HG03457 (cell line): ENCODE results near the gene SELENBP1.
"Not testable (repeated sequence)": the region's sequence is repeated elsewhere in the genome, so short reads cannot be mapped to it uniquely, and the experiment has no call there.

ENCODE experiments used
- ATAC-seq: cut with Tn5 transposase; IDR thresholded peaks from one replicate; pipeline ENCODE4 v1.9.1; 2021; ENCODE audit warnings: moderate number of reproducible peaks; ENCODE audit not compliant: unreplicated experiment

Gene SELENBP1

DNA sequence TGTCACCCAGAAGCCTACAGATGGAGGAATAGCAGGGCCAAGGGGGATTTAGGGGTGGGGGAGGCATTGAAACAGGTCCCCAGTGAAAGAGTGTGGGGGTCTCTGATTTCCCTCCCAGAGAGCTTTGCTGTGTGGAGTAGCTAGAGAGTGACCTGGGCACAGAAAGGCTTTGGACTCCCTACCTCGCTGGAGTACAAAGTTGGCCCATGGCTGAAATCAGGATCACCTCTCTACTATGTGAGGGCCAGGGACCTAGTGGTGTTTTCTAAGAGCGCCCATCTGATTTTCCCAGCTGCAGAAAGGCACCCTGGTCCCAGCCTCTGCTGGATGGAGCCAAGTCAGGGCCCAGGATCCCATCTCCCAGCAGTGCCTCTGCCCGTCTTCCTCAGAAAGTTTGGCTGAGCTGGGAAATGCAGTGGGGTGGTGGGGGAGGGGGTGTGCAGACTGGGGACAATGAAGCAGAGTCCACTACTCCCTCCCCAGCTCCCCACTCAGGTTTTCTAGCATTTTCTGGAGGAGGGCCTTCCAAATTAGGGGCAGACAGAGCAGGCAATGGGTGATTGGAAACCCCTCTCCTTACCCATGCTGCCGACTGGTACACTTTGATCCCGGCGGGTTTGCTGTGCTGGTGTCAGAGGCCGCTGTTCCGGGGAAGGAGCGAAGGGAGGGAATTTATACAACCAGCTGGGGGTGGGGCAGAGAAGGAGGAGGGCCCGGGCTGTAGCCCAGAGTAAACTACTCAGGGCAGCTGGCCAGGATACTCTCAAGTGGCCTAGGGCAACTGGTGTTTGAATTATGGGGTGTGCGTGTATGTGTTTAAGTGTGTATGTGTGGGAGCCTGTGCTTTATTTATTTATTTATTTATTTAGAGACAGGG, at the start of gene SELENBP1:
TSS of gene SELENBP1 (minus strand) at position 648 of the 877 bp plus-strand sequence. CDS start at position 584, 64 bp downstream.
- ATAC-seq: no peak

DNA sequence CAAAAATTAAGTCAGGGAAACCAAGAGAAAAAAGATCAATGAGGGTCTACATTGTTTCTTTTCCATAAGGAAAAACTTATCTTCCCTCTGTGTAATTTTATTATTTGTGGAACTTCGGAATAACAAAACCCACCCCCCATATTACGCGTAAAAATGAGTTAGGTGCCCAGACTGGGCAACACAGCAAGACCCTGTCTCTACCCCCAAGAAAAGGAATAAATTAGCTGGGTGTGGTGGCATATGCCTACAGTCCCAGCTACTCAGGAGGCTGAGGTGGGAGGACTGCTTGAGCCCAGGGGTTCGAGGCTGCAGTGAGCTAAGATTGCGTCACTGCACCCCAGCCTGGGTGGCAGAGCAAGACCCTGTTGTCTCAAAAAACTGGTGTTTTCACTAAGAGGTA, 47.3 kb upstream of the SELENBP1 start:
- no peak for ATAC-seq

DNA sequence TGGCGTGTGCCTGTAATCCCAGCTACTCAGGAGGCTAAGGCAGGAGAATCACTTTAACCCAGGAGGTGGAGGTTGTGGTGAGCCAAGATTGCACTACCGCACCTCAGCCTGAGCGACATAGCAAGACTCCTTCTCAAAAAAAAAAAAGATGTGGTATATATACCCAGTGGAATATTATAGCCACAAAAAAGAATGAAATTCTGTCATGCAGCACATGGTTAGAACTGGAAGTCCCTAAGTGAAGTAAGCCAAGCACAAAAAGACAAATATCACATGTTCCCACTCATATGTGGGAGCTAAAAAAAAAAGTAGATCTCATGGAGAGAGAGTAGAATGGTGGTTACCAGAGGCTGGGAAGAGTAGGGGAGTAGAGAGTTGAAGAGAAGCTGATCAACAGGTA, 45.6 kb upstream of the SELENBP1 start:
- no peak for ATAC-seq

DNA sequence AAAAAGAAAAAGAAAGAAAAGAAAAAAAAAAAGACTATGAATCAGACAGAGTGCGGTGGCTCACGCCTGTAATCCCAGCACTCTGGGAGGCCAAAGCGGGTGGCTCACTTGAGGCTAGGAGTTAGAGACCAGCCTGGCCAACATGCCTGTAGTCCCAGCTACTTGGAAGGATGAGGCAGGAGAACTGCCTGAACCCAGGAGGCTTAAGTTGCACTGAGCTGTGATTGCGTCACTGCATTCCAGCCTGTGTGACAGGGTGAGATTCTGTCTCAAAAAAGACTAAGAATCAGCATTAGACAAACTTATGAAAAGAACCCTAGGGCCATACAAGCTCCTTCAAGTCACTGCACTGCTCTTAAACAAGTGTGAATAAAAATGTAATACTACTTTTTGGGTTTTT, 43.7 kb upstream of the SELENBP1 start:
- no peak for ATAC-seq

DNA sequence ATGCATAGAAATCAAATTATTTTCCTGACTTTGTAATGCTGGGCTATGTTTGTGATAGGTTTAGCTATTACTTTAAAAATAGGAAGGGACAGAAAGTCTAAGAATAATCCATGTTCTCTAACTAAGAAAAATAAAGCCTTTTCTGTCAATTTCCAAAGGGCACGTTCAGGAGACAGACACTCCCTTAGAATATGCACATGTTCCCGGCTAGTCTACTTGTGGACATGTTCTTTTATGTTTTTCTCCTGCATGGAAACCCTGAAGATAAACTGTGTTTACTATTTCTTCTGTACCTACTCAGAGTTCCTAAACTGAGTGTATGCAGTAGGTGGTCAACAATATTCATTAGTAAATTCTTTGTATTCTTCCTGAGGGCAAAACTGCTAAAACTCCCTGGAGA, 39.4 kb upstream of the SELENBP1 start:
- no peak for ATAC-seq

DNA sequence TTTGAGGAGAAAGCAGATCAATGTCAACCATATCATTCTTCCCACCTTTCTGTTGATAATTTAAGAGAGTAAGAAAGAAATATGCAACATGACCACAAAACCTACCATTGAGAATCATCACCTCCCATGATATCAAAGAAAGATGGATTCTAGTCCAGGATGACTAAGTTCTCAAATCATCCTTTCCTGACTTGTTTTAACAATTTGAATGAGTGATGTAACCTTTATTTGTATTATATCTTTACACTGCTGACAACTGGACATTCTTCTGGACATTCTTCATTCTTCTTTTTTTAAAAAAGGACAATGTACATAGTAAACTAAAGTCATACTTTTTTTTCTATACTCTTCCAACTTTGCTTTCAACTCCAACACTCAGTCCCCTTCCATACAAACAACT, 36.4 kb upstream of the SELENBP1 start:
- no peak for ATAC-seq

DNA sequence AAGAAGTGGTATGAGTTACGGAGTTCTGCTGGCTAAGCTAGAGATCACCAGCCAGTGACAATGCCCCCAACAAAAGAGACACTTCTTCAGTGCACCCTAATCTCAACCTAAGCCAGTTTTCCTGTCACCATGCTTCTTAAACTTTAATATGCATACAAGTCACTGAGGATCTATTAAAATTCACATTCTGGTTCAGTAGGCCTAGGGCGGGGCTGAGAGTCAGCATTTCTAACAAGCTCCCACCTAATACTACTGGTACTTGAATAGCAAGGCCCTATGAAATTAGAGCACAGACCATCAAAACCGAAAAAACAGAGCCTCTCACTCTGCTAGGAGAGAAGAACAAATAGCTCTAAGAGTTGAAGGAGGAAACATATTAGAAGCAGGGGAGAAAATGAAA, 34.8 kb upstream of the SELENBP1 start:
- ATAC-seq: no peak

DNA sequence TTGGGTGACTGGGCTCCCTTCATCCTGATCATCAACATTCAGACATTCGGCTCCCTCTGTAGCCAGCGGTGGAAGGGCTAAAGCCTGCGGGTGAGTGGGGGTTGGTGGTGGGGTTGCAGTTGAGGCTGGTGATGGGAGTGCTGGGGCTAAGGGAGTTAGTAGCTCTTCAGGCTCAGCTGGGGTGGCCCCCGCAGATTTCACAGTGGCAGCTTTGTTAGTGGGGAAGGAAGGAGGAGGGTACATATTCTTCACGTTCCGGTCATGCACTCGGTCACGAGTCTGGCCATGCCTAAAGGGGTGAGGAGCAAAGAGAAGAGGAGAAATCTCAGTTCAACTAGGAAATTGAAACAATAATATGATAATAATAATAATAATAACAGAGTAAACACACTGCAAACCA, 33.7 kb upstream of the SELENBP1 start:
- no peak for ATAC-seq

DNA sequence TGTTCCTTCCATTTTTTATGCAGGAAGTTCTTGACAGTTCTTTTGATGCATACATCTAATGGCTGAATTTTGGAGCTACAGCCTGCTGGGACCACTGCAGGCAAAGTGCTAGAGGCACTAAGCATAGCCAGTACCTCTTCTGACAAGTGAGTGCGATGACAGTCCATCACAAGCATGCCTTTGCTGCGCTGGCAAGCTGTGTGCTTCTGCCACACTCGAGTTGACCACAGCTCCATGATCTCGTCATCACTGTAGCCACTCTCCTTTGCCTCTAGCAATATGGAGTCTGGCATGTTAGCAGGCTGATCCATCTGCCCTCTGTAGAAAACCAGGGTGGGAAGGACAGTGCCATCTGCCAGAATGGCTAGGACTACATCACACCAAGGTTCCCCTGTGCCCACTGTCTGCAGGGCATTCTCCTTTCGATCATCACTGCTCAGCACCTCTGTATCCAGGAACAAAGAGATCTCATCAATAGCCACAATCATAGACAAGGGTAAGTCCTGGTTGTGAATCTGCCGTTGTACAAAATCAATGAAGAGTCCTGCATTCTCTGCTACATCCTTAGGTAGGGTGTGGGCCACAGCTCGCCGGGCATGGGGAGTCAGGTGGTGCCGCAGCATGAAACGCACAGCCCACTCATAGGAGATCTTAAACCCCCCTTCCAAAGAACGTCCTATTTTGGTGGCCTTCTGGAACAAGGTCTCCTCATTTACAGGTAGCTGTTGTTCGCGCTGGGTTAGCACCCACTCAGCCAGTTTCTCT, 32.9 kb upstream of the SELENBP1 start:
- no peak for ATAC-seq

DNA sequence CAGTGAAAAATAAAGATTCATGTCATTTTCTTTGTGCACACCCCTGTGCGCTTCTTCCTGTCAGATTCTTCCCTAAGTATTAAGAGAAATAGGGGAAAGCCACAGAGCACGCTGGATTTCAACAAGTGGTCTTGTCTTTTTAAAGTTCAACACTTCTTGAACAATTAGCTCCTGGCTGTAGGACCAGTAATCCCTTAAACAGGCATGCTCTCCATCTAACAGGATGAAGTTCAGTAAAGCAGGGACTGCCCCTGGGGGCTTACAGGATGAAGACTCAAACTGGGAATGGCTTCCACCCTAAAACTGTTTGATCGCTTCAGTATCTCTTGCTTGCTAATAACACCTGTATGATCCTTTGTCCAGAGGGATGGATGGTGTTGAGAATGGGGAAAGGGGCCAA, 31.1 kb upstream of the SELENBP1 start:
- ATAC-seq: no peak

DNA sequence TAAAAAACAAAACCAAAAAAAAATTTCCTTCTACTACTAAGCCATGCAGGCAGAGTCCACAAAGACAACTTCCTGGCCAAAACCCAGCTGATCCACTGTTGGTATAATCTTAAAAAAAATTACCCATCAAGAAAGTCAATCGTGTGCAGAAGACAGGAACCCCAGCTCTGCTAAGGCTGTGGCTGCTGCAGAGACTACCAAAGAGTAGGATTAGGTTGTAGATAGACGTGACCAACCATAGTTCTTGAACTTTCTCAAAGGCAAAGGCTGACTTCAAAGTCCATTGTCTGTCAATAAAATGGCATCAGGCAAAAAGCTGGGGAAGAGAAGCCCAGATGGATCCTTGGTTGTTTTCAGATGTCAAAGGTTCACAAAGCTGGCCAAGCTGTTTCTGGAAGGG, 30.3 kb upstream of the SELENBP1 start:
- no peak for ATAC-seq

DNA sequence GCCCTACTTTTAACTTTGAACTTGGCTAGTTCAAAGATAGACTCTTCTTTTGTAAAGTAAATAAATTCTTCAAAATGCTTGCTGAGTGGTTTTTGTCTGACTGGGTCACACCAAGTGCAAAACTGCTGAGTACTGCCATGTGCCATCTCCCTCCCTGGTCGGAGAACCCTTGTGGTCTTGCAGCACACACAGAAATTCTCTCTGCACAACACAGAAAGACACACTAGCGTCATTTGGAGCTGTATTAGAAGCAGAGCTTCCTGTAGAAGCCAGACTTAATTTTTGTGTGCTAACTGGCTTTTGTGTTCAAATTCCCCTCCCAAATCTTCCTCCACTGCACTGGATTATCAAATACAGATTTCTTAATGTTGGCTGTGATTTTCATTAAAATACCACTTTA, 29.4 kb upstream of the SELENBP1 start:
- ATAC-seq: no peak

DNA sequence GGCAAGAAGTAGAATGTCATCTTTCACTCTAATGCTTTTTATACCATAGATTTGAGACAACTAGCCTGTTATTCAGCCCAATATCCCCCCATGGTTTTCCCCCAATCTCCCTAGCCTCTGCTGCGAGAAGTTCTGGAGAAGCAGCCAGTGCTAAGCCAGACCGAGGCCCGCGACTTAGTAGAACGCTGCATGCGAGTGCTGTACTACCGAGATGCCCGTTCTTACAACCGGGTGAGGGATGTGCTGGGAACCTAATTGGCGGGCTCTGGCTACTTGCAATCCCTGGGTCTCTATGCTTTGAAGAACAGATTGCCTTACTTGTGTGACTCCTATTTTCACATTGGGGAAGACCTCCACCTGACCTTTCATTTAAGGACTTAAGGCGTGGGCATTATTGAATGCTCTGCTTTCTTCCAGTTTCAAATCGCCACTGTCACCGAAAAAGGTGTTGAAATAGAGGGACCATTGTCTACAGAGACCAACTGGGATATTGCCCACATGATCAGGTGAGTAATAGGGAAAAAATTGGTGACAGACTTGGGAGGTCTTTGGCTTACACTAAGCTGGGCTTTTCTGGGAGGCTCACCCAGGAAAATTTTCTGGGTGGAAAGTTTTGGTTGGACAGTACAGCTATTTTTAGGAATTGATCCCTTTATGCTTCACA, 28.8 kb upstream of the SELENBP1 start:
- no peak for ATAC-seq

DNA sequence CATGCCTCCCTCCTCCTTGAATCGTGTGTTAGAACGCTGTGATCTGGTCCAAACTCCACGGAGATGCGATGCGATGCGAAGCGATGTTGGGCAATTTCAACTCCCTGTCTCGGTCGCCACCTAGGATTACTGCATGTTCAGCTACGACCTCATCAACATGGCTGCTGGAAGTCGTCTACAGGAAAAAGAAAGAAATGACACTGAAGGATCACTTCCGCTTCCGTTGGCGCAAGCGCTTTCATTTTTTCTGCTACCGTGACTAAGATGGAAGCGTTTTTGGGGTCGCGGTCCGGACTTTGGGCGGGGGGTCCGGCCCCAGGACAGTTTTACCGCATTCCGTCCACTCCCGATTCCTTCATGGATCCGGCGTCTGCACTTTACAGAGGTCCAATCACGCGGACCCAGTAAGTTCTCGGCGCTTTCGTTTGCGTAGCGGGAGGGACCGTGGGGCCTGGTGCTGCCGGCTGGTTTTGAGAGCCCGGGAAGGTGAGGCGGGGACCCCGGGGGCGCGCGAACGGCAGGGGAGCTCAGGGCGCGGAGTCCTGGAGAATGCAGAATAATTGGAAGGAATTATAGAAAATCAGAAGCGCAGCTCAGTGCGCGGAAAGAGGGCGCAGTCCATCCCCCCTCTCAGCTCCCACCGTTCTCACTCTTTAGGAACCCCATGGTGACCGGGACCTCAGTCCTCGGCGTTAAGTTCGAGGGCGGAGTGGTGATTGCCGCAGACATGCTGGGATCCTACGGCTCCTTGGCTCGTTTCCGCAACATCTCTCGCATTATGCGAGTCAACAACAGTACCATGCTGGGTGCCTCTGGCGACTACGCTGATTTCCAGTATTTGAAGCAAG, 27.0 kb upstream of the SELENBP1 start, which contains the start of gene PSMB4:
TSS of gene PSMB4 (plus strand) at position 250 of the 848 bp plus-strand sequence. CDS start at position 265, 15 bp downstream.
- no peak for ATAC-seq

DNA sequence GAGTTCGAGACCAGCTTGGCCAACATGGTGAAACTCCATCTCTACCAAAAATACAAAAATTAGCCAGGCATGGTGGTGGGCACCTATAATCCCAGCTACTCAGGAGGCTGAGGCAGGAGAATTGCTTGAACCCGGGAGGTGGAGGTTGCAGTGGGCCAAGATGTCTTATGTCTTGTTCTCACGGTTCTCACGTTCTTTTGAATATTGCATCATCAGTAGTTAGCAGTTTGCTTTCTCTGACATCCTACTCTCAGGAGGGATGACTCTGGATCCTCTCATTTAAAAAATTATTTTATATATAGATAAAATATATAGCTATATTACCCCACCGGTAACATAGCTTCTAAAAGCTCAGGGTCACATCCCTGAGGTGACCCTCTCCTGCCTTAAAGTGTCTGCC, 23.8 kb upstream of the SELENBP1 start:
- ATAC-seq: not testable (repeated sequence)

DNA sequence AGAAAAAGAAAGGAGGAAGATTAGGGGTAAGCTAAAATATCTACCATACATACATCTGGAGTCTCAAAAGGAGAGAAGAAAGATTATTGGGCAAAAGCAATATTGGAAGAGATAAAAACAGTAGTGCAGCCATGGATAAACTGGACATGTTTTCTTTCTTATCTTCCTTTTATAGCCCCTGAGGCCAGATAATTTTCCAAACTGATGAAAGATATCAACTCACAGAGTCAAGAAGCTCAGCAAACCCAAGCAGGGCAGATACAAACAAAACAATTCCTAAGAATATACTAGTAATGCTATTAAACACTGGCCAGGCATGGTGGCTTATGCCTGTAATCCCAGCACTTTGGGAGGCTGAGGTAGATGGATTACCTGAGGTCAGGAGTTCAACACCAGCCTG, 21.1 kb upstream of the SELENBP1 start:
- no peak for ATAC-seq

DNA sequence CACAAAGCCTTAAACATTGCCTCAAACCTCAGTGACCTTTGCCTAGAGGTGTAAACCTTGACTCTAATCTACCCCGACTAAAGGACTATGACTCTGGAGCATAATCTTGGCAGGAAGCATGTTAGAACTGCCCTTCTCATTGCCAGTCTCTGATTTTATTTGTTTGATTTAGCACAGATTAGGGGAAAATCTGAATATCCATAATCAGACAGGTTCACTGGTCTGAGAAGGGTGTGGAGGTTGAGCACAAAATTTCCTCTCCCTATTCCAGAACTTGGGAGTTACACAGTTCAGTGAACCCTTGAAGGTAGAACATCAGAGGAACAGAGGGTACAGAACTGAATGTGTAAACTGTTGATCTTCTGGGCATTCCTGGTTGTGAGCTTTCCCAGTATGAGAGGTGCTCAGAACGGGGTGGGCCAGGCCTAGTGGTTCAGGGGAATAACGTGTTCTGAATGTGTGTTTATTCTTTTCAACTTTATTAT, 18.6 kb upstream of the SELENBP1 start:
- no peak for ATAC-seq

DNA sequence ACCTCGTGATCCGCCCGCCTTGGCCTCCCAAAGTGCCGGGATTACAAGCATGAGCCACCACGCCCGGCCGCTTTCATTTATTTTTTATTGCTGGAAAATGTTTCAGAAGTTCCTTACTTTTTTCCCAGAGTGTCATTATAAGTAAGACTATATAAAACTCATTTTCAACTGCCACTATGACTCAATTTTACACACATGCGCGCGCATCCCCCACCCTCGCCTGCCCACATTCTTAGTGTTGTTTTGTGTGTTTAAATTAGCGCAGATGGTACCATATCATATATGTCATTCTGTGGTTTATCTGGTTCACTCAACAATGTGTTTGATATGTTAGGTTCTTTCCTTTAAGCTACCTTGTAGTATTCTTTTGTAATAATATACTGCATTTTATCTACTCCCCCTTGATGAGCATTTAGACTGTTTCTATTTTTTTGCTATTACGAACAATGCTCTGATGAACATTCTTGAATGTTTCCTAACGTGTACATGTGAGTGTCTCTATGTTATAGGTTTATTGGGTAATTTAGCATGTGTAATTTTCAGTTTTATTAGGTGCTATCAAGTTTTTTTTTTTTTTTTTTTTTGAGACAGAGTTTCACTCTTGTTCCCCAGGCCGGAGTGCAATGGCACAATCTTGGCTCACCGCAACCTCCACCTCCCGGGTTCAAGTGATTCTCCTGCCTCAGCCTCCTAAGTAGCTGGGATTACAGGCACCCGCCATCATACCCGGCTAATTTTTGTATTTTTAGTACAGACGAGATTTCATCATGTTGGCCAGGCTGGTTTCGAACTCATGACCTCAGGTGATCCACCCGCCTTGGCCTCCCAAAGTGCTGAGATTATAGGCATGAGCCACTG, 17.9 kb upstream of the SELENBP1 start:
- not testable (repeated sequence) for ATAC-seq

DNA sequence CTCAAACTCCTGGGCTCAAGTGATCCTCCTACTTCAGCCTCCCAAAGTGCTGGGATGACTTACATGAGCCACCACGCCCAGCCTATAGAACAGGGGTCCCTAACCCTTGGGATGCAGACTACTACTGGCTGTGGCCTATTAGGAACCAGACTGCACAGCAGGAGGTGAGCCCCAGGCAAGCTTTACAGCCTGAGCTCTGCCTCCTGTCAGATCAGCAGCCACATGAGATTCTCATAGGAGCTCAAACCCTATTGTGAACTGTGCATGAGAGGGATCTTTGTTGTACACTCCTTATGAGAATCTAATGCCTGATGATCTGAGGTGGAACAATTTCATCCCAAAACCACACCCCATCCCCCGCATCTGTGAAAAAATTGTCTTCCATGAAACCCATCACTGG, 13.5 kb upstream of the SELENBP1 start:
- no peak for ATAC-seq
